ENCODE data around the gene FAM118A. TPM values are rescaled to one million over a fixed set of nuclear protein-coding genes. Genes with fewer than 3 reads are reported as not detected.
"Not testable (repeated sequence)": the region's sequence is repeated elsewhere in the genome, so short reads cannot be mapped to it uniquely, and the experiment has no call there.

The FAM118A gene
- total RNA-seq, 2 donors from 2014 or later, result 54.4 to 244 TPM

DNA sequence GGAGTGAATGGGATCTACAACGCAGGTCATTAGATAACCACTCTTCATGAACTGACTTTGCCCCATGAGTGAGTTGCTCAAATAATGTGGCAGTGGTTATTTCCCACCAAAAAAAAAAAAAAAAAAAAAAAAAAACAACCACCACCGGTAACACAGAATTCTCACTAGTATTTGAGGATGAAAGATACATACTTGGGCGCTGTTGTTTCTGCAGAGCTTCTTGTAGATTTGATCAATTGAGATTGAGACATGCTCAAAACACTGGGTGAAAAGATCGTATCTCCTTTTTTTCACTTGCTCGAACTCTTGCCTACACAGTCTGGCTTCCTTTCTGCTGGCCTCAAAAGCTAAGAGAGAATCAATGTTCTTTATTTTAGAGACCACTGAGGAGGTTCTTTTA lies 44.1 kb downstream of the FAM118A start:
- DNase-seq (ENCODE audit: low spot score), result no peak

DNA sequence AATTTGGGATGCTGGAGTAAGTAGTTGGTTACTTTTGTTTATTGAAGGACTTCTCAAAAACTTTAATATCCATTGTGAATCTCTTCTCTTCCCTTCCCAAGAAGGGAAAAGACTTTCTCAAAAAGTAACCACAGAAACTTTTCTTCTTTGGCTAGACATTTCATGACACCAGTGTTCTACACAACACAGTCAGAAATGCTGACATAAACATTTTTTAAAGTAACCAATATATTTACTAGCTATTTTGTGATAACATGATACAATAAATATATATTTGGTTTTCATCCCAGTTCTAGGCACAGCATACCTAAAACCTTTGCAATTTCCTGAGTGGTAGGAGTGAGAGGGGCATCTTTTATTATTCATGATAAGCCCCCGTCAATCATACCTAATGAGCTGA lies 47.8 kb downstream of the FAM118A start:
- TF ChIP-seq, protein P1, sequence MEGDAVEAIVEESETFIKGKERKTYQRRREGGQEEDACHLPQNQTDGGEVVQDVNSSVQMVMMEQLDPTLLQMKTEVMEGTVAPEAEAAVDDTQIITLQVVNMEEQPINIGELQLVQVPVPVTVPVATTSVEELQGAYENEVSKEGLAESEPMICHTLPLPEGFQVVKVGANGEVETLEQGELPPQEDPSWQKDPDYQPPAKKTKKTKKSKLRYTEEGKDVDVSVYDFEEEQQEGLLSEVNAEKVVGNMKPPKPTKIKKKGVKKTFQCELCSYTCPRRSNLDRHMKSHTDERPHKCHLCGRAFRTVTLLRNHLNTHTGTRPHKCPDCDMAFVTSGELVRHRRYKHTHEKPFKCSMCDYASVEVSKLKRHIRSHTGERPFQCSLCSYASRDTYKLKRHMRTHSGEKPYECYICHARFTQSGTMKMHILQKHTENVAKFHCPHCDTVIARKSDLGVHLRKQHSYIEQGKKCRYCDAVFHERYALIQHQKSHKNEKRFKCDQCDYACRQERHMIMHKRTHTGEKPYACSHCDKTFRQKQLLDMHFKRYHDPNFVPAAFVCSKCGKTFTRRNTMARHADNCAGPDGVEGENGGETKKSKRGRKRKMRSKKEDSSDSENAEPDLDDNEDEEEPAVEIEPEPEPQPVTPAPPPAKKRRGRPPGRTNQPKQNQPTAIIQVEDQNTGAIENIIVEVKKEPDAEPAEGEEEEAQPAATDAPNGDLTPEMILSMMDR (IDR thresholded peaks at IDR 0.05), result no peak
- no peak overlapping the region for H3K4me3 ChIP-seq
- H3K27ac ChIP-seq, result no peak overlapping the region
- DNase-seq (ENCODE audit: low spot score) (no peak), ATAC-seq (ENCODE audit: insufficient number of reproducible peaks, low FRiP score, low read depth) (no peak)
- H3K36me3 ChIP-seq, result no peaks in the 10 kb centered on the region
- H3K4me1 ChIP-seq (ENCODE audit: control insufficient read depth in 1 of 2, low read depth in 2 of 2), result peaks cover 4 to 12% of the 10 kb centered on the region in 2 donors
- no peaks in the 10 kb centered on the region for H3K27me3 ChIP-seq (replicated peaks; ENCODE audit: insufficient read depth)
- H3K9me3 ChIP-seq, result no peaks in the 10 kb centered on the region

More for the DNA sequence above, 44.1 kb downstream of the FAM118A start:
- no peaks in the 10 kb centered on the region for H3K4me1 ChIP-seq (ENCODE audit: control insufficient read depth in 1 of 2, low read depth in 2 of 2)
- no peaks in the 10 kb centered on the region for H3K27me3 ChIP-seq (replicated peaks; ENCODE audit: insufficient read depth)
- TF ChIP-seq, protein P1 (IDR thresholded peaks at IDR 0.05), result no peak
- no peaks in the 10 kb centered on the region for H3K9me3 ChIP-seq
- H3K4me3 ChIP-seq, result no peak overlapping the region
- no peak overlapping the region for H3K27ac ChIP-seq
- no peak for ATAC-seq (ENCODE audit: insufficient number of reproducible peaks, low FRiP score, low read depth)
- H3K36me3 ChIP-seq, result no peaks in the 10 kb centered on the region

DNA sequence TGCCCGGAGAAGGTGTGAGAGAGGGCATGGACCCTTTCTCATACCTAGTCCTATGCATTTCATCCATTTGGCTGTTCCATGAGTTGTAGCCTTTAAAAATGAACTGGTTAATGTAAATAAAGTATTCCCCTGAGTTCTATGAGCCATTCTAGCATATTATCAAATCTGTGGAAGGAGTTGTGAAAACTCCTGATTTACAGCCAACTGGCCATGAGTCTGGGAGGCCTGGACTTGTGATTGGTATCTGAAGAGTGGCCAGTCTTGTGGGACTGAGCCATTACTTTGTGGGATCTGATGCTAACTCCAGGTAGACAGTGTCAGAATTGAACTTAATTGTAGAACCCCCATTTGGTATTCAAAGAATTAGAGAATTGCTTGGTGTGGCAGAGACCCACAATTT lies 48.4 kb downstream of the FAM118A start:
- TF ChIP-seq, protein P1 (IDR thresholded peaks at IDR 0.05), result no peak
- DNase-seq (ENCODE audit: low spot score), result no peak
- ATAC-seq (ENCODE audit: insufficient number of reproducible peaks, low FRiP score, low read depth), result no peak
- Histone ChIP-seq H3K27ac (no peak overlapping the region), H3K9me3 (no peaks in the 10 kb centered on the region), H3K36me3 (no peaks in the 10 kb centered on the region), H3K27me3 (replicated peaks; ENCODE audit: insufficient read depth) (no peaks in the 10 kb centered on the region), H3K4me1 (ENCODE audit: control insufficient read depth in 1 of 2, low read depth in 2 of 2) (peaks cover 4 to 12% of the 10 kb centered on the region in 2 donors), H3K4me3 (no peak overlapping the region)

DNA sequence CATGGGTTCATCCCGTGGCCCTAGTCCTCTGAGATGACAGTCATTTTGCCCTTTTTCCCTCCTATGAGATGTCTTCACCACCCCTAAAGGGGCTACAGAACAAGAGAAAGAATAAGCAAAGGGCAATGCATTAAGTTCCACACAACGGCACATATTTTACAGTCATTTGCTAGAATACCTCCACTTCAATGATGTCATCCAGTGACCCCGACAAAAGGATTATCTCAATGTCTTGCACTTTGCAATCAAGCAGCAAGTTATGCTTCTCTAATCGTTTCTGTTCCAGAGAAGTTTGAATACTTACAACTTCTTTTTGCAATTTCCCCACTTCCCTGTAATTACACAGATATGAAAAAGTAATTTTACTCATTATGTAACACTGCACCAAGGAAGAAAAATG lies 49.9 kb downstream of the FAM118A start:
- H3K27me3 ChIP-seq (replicated peaks; ENCODE audit: insufficient read depth), result no peaks in the 10 kb centered on the region
- H3K4me1 ChIP-seq (ENCODE audit: control insufficient read depth in 1 of 2, low read depth in 2 of 2), result peaks cover 4 to 12% of the 10 kb centered on the region in 2 donors
- H3K27ac ChIP-seq, result no peak overlapping the region
- DNase-seq (ENCODE audit: low spot score), result no peak
- H3K4me3 ChIP-seq, result no peak overlapping the region
- H3K36me3 ChIP-seq, result no peaks in the 10 kb centered on the region
- no peaks in the 10 kb centered on the region for H3K9me3 ChIP-seq
- ATAC-seq (ENCODE audit: insufficient number of reproducible peaks, low FRiP score, low read depth), result no peak
- TF ChIP-seq, protein P1 (IDR thresholded peaks at IDR 0.05), result no peak

DNA sequence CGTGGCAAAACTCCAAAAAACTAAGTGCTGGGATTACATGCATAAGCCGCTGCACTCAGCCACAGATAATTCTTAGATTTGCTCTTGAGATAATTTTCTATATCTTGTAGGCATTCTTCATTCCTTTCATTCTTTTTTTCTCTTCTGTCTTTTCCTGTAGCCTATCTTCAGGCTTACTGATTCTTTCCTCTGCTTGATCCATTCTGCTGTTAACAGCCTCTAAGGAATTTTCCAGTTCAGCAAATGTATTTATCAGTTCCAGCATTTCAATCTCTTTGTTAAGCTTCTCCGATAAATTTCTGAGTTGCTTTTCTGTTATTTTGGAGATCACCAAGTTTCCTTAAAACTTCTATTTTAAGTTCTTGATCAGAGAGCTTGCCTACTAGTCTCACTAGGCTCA lies 57.0 kb downstream of the FAM118A start:
- Histone ChIP-seq H3K9me3 (peaks cover 4% of the 10 kb centered on the region), H3K4me3 (no peak overlapping the region), H3K27ac (no peak overlapping the region), H3K4me1 (ENCODE audit: control insufficient read depth in 1 of 2, low read depth in 2 of 2) (no peaks in the 10 kb centered on the region), H3K27me3 (replicated peaks; ENCODE audit: insufficient read depth) (no peaks in the 10 kb centered on the region), H3K36me3 (no peaks in the 10 kb centered on the region)
- TF ChIP-seq, protein P1 (IDR thresholded peaks at IDR 0.05), result no peak
- ATAC-seq (ENCODE audit: insufficient number of reproducible peaks, low FRiP score, low read depth), result no peak
- no peak for DNase-seq (ENCODE audit: low spot score)

DNA sequence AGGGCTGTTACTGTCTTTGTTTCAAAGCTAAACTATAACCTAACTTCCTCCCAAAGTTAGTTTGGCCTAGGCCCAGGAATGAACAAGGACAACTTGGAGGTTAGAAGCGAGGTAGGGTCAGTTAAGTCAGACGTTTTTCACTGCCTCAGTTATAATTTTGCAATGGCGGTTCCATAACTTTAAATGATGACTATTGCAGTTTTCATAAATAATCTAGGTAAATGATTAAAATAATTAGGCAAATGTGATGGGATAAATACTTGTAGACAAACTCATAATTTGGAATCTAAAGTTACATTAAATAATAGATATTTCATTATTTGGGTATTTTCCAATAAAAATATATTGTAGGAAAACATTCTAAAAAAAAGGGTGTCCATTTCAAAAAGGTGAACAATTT lies 63.9 kb downstream of the FAM118A start:
- ATAC-seq (ENCODE audit: insufficient number of reproducible peaks, low FRiP score, low read depth); H3K27ac ChIP-seq; H3K4me3 ChIP-seq; DNase-seq (ENCODE audit: low spot score); H3K4me1 ChIP-seq (ENCODE audit: control insufficient read depth in 1 of 2, low read depth in 2 of 2); H3K27me3 ChIP-seq (replicated peaks; ENCODE audit: insufficient read depth); H3K36me3 ChIP-seq; H3K9me3 ChIP-seq: not testable (repeated sequence)
